GM12878 (cell line): ENCODE data around the gene SORT1. TPM values are rescaled to one million over a fixed set of nuclear protein-coding genes. Genes with fewer than 3 reads are reported as not detected.

Source experiments
- ATAC-seq: fragments of 200-7000 bp; cut with Tn5 transposase; 3 replicates; pipeline ENCODE4 v1.9.1; 2020; ENCODE audit warnings: mild to moderate bottlenecking, moderate library complexity
- BruUV-seq: library from RNA; stranded (reverse); fragments of 400-500 nt; replicated peaks from 2 replicates; lab custom pipeline; 2021; lab: Mats Ljungman, UMichigan
- CTCF ChIA-PET: fragments of 300-600 bp; sonication (Branson Sonifier 250); formaldehyde crosslinking; extraction: SDS; loops from one replicate; lab custom pipeline; 2021; ENCODE audit warnings: inconsistent platforms; lab: Yijun Ruan, JAX
- POLR2A ChIA-PET: fragments of 350-600 bp; formaldehyde crosslinking; extraction: SDS; loops from one replicate; lab custom pipeline; 2021; ENCODE audit warnings: inconsistent platforms; lab: Charles Lee
- RAD21 ChIA-PET: fragments of 300-600 bp; sonication (Branson Sonifier 250); formaldehyde crosslinking; loops from one replicate; lab custom pipeline; 2023; ENCODE audit warnings: antibody characterized with exemption; ENCODE audit not compliant: unreplicated experiment; lab: Charles Lee
- SMC1A ChIA-PET: fragments of 300-600 bp; sonication (Branson Sonifier 250); formaldehyde crosslinking; loops from one replicate; lab custom pipeline; 2023; ENCODE audit not compliant: unreplicated experiment, uncharacterized antibody; lab: Charles Lee
- DNase-seq: peaks from one replicate; pipeline ENCODE4 v3.0.0-alpha.2; 2011; ENCODE audit warnings: low read depth, low spot score
- FAIRE-seq: peaks from 3 replicates; lab custom pipeline; 2011; peaks lifted over from hg19 to GRCh38; lab: Jason Lieb, UNC
- H2AFZ ChIP-seq: 2 replicates; pipeline ENCODE4 v1.6.0; 2011; ENCODE audit warnings: low read depth, low read length, control low read depth; ENCODE audit not compliant: control insufficient read depth
- H3K27ac ChIP-seq: 2 replicates; pipeline ENCODE4 v1.5.1; 2011; ENCODE audit warnings: control low read depth; ENCODE audit not compliant: control insufficient read depth, insufficient read depth
- H3K27me3 ChIP-seq, 2 experiments: replicated peaks in 1 of 2; 2 replicates each; pipeline versions ENCODE4 v1.6.0 to v1.6.1; 2011; ENCODE audit warnings: low read length in 1 of 2; ENCODE audit not compliant: control insufficient read depth in 2 of 2, insufficient read depth in 2 of 2
- H3K36me3 ChIP-seq, 2 experiments: 2 replicates each; pipeline ENCODE4 v1.5.1; 2011; ENCODE audit warnings: low read length in 1 of 2; ENCODE audit not compliant: control insufficient read depth in 2 of 2, insufficient read depth in 2 of 2
- H3K4me1 ChIP-seq: 2 replicates; pipeline ENCODE4 v1.6.1; 2011; ENCODE audit warnings: mild to moderate bottlenecking, low read length, moderate library complexity, mixed read lengths; ENCODE audit not compliant: control insufficient read depth, insufficient read depth
- H3K4me2 ChIP-seq: 2 replicates; pipeline ENCODE4 v1.6.0; 2011; ENCODE audit warnings: control low read depth; ENCODE audit not compliant: control insufficient read depth, insufficient read depth
- H3K4me3 ChIP-seq: fragments of 200-600 bp; sonication (generic); 2 replicates; pipeline ENCODE4 v1.5.1; 2016
- H3K79me2 ChIP-seq: 2 replicates; pipeline ENCODE4 v1.6.0; 2011; ENCODE audit warnings: low read length; ENCODE audit not compliant: control insufficient read depth, insufficient read depth
- H3K9ac ChIP-seq: 2 replicates; pipeline ENCODE4 v1.8.0; 2011; ENCODE audit warnings: low read length, control low read depth, mixed read lengths; ENCODE audit not compliant: control insufficient read depth, insufficient read depth
- H3K9me3 ChIP-seq: replicated peaks from 3 replicates; pipeline ENCODE4 v1.5.1; 2011; ENCODE audit warnings: mild to moderate bottlenecking, low read length; ENCODE audit not compliant: control insufficient read depth, insufficient read depth
- H4K20me1 ChIP-seq: 2 replicates; pipeline ENCODE4 v1.6.0; 2011; ENCODE audit not compliant: control insufficient read depth, insufficient read depth
- CREB1 ChIP-seq: IDR thresholded peaks from 2 replicates; pipeline ENCODE4 v1.6.1; 2012; ENCODE audit warnings: low read depth, mild to moderate bottlenecking, inconsistent platforms
- GABPA ChIP-seq: IDR thresholded peaks from 2 replicates; pipeline ENCODE4 v1.6.1; 2014; ENCODE audit warnings: antibody characterized with exemption, low read depth, mild to moderate bottlenecking, inconsistent platforms
- HDAC6 ChIP-seq: fragments of 200-600 bp; sonication (generic); IDR thresholded peaks from one replicate; pipeline ENCODE4 v1.8.0; 2017; ENCODE audit warnings: antibody characterized with exemption; ENCODE audit not compliant: unreplicated experiment
- HSF1 ChIP-seq: fragments of 150-350 bp; IDR thresholded peaks from 2 replicates; pipeline ENCODE4 v1.6.1; 2014; ENCODE audit warnings: mild to moderate bottlenecking, low read depth, low read length
- JUNB ChIP-seq: IDR thresholded peaks from 2 replicates; pipeline ENCODE4 v1.6.1; 2016; ENCODE audit warnings: antibody characterized with exemption, mild to moderate bottlenecking
- MTA2 ChIP-seq: fragments of 450-650 bp; IDR thresholded peaks from 2 replicates; pipeline ENCODE4 v1.6.1; 2016; ENCODE audit warnings: low read depth, mild to moderate bottlenecking, moderate library complexity
- STAT1 ChIP-seq: fragments of 450-650 bp; conservative IDR thresholded peaks from 2 replicates; pipeline ENCODE4 v1.6.1; 2014; ENCODE audit warnings: antibody characterized with exemption, mild to moderate bottlenecking
- TCF12 ChIP-seq: IDR thresholded peaks from 2 replicates; pipeline ENCODE4 v1.6.1; 2011; ENCODE audit warnings: low read depth, mild to moderate bottlenecking, low read length
- ZNF207 ChIP-seq: fragments of 450-650 bp; IDR thresholded peaks from 2 replicates; pipeline ENCODE4 v1.6.1; 2014; ENCODE audit warnings: antibody characterized with exemption, mild to moderate bottlenecking, borderline replicate concordance
- WGBS: methylation state at CpG from one replicate; pipeline ENCODE4 v1.1.6; 2016; ENCODE audit warnings: low lambda C conversion rate; ENCODE audit not compliant: insufficient replicate concordance, insufficient coverage; ENCODE audit errors: missing lambda C conversion rate; 5-methylcytosine and 5-hydroxymethylcytosine counted together
- in situ Hi-C: fragments of 300-500 bp; cut with MboI; formaldehyde crosslinking; loops from 9 replicates; pipeline ENCODE4 v1.14.3; 2018; ENCODE audit warnings: mixed read lengths
- intact Hi-C: fragments of 100-400 bp; cut with micrococcal nuclease; formaldehyde crosslinking; loops from one replicate; pipeline ENCODE4 v1.14.2; 2022; ENCODE audit not compliant: unreplicated experiment
- polyA plus RNA-seq, 11 experiments: library from polyadenylated mRNA; depleted of rRNA in 4 of 11; unstranded in 6 of 11; stranded (reverse) in 5 of 11; fragments of >200 nt; fragmentation: Nextera tagmentation in 4 of 11; fragmentation: Illumina TruSeq in 1 of 11; extraction: Ambion mirVana in 4 of 11; extraction: Trizol in 1 of 11; gene quantifications; 1 replicate in 1 of 11; 2 replicates in 10 of 11; pipeline versions ENCODE4 v1.2.1 to v1.2.3, GENCODE V29; 2011 to 2016; ENCODE audit warnings: inconsistent platforms in 2 of 11, missing spikeins in 2 of 11, low read depth in 1 of 11
- total RNA-seq, 4 experiments: library from RNA; depleted of rRNA in 3 of 4; stranded (reverse); fragments of >200 nt in 3 of 4; fragmentation: Illumina TruSeq in 1 of 4; extraction: Trizol in 1 of 4; gene quantifications; 2 replicates each; pipeline versions ENCODE4 v1.2.1 to v1.2.3, GENCODE V29; 2013 to 2021

SORT1 gene
- total and polyA plus RNA-seq, 10 of the 15 experiments (the other 5 are each of a cell fraction or from before 2014, with no cell fraction given): 0.06 to 1.9 (median 0.33) TPM; not detected in 1

GRCh38 chr1:109354929-109355328 is 42.8 kb downstream of the SORT1 start:
- Histone ChIP-seq H3K4me2 (no peak overlapping the region), H3K4me1 (no peaks in the 10 kb centered on the region), H3K9ac (no peak overlapping the region), H3K9me3 (no peaks in the 10 kb centered on the region), H3K27me3 (peaks cover 0 to 2% of the 10 kb centered on the region in 2 experiments; a peak in 1 of 4 replicates), H2AFZ (no peak overlapping the region), H3K27ac (no peak overlapping the region), H3K36me3 (no peaks in the 10 kb centered on the region; a peak in 1 of 4 replicates), H3K4me3 (no peak overlapping the region), H4K20me1 (no peaks in the 10 kb centered on the region), H3K79me2 (no peaks in the 10 kb centered on the region)
- RAD21 ChIA-PET: no interaction called here
- DNase-seq (no peak), FAIRE-seq (no peak), ATAC-seq (no peak)
- in situ Hi-C loops (no loop called here), intact Hi-C loops (no loop called here)
- SMC1A ChIA-PET: interaction anchor here (0.9 kb wide), 1 partner anchor 78 kb away, joined by 4 read pairs; no protein-coding TSS in a partner anchor
- POLR2A ChIA-PET: no interaction called here
- BruUV-seq: no TSS peak
- WGBS: 34% methylated on average over 3 of the region's 3 CpGs
- TF ChIP-seq TCF12: no peak
- TF ChIP-seq CREB1: no peak
- TF ChIP-seq HSF1: no peak
- no peak for TF ChIP-seq JUNB
- no peak for TF ChIP-seq GABPA
- no peak for TF ChIP-seq MTA2
- no peak for TF ChIP-seq HDAC6
- TF ChIP-seq STAT1: no peak
- TF ChIP-seq ZNF207: no peak
- CTCF ChIA-PET: no interaction called here
